Stimulated activated CD8-positive, alpha-beta memory T cell treated with anti-CD3 and anti-CD28 coated beads, Interleukin-12 subunit alpha, Interleukin-12 subunit beta, amount 100 ng/mL, for 1 hour (primary cell): ENCODE results near the gene VDR.

Experiments
- DNase-seq: peaks from one replicate; pipeline ENCODE4 v3.0.0-alpha.2; 2020; ENCODE audit warnings: low read depth

The VDR gene

GRCh38 chr12:47870175-47870781, 34.5 kb downstream of the VDR start:
- DNase-seq, result no peak

GRCh38 chr12:47868552-47869031, 36.2 kb downstream of the VDR start:
- no peak for DNase-seq

- DNase-seq, result no peak
Observed at GRCh38 chr12:47868041-47868440, 36.8 kb downstream of the VDR start.

GRCh38 chr12:47867495-47867941, 37.3 kb downstream of the VDR start:
- DNase-seq, result no peak

- DNase-seq, result no peak
Observed at GRCh38 chr12:47864646-47865235, 40.1 kb downstream of the VDR start.

GRCh38 chr12:47863985-47864384, 40.8 kb downstream of the VDR start:
- DNase-seq, result no peak

- no peak for DNase-seq
Observed at GRCh38 chr12:47863467-47863866, 41.3 kb downstream of the VDR start.

GRCh38 chr12:47862881-47863280, 41.9 kb downstream of the VDR start:
- no peak for DNase-seq

GRCh38 chr12:47862167-47862750, 42.5 kb downstream of the VDR start:
- DNase-seq, result no peak

- no peak for DNase-seq
Observed at GRCh38 chr12:47860873-47861272, 43.9 kb downstream of the VDR start.

GRCh38 chr12:47860279-47860841, 44.4 kb downstream of the VDR start:
- DNase-seq, result no peak

GRCh38 chr12:47858511-47859266, 46.1 kb downstream of the VDR start:
- DNase-seq, result no peak

GRCh38 chr12:47856721-47857575, 47.8 kb downstream of the VDR start:
- DNase-seq, result no peak

GRCh38 chr12:47856094-47856493, 48.7 kb downstream of the VDR start:
- no peak for DNase-seq

GRCh38 chr12:47855502-47855901, 49.3 kb downstream of the VDR start:
- DNase-seq, result no peak

- DNase-seq, result no peak
Observed at GRCh38 chr12:47854531-47854930, 50.3 kb downstream of the VDR start.

- DNase-seq, result no peak
Observed at GRCh38 chr12:47852096-47852571, 52.7 kb downstream of the VDR start.

GRCh38 chr12:47851303-47851952, 53.4 kb downstream of the VDR start:
- no peak for DNase-seq

- DNase-seq, result no peak
Observed at GRCh38 chr12:47850153-47851084, 54.4 kb downstream of the VDR start.

GRCh38 chr12:47849261-47849660, 55.5 kb downstream of the VDR start:
- no peak for DNase-seq
